ENCODE measurements around the gene CHD5.
"Not testable (repeated sequence)": the region's sequence is repeated elsewhere in the genome, so short reads cannot be mapped to it uniquely, and the experiment has no call there.

GRCh38 chr1:6077061-6077460 lies 103.1 kb downstream of the CHD5 start:
- TF ChIP-seq CTCF (IDR thresholded peaks at IDR 0.05; ENCODE audit: borderline replicate concordance, extremely low read depth, low read length, poor library complexity, severe bottlenecking); EZH2 (IDR thresholded peaks at IDR 0.05; ENCODE audit: borderline replicate concordance, low read depth, low read length, severe bottlenecking): not testable (repeated sequence)

All from DND-41 (cell line).